Dendritic cell treated with granulocyte-macrophage colony-stimulating factor and Interleukin-4, amounts not matched to agents 40 ng/mL and 50 ng/mL, for 4 days (primary cell): ENCODE data around the gene LRP1-AS.

ENCODE experiments used
- H3K27ac Mint-ChIP-seq: one replicate; pipeline ENCODE4 v1.8.0; 2022; ENCODE audit warnings: mild to moderate bottlenecking, mixed read lengths
- H3K27me3 Mint-ChIP-seq: one replicate; pipeline ENCODE4 v1.8.0; 2022; ENCODE audit warnings: mild to moderate bottlenecking, mixed read lengths
- H3K36me3 Mint-ChIP-seq: one replicate; pipeline ENCODE4 v1.8.0; 2022; ENCODE audit warnings: low read depth, mixed read lengths
- H3K4me1 Mint-ChIP-seq: one replicate; pipeline ENCODE4 v1.8.0; 2022; ENCODE audit warnings: low read depth, mixed read lengths
- H3K4me3 Mint-ChIP-seq: one replicate; pipeline ENCODE4 v1.8.0; 2022; ENCODE audit warnings: mild to moderate bottlenecking, moderate library complexity, mixed read lengths
- H3K9me3 Mint-ChIP-seq: one replicate; pipeline ENCODE4 v1.8.0; 2022; ENCODE audit warnings: mixed read lengths
- intact Hi-C: fragments of 100-400 bp; cut with micrococcal nuclease; formaldehyde crosslinking; loops from one replicate; pipeline ENCODE4 v1.15.0; 2022

The LRP1-AS gene

GRCh38 chr12:57150400-57151000 is 3.1 kb upstream of the LRP1-AS start:
- Mint-ChIP-seq H3K4me1 (peaks cover 96% of the 10 kb centered on the region), H3K9me3 (no peaks in the 10 kb centered on the region), H3K36me3 (peaks cover 80% of the 10 kb centered on the region), H3K4me3 (no peak overlapping the region), H3K27ac (peak overlapping the region; percentile 77), H3K27me3 (no peaks in the 10 kb centered on the region)
- intact Hi-C loops = no loop called here

- peaks cover 94% of the 10 kb centered on the region for H3K4me1 Mint-ChIP-seq
- H3K27me3 Mint-ChIP-seq = no peaks in the 10 kb centered on the region
- intact Hi-C loops = no loop called here
- peak overlapping the region; percentile 55 for H3K4me3 Mint-ChIP-seq
- H3K27ac Mint-ChIP-seq = peak overlapping the region; percentile 77
- H3K9me3 Mint-ChIP-seq = no peaks in the 10 kb centered on the region
- peaks cover 80% of the 10 kb centered on the region for H3K36me3 Mint-ChIP-seq
These were observed 2.0 kb upstream of the LRP1-AS start for GRCh38 chr12:57149245-57149900.

- intact Hi-C loops = no loop called here
- Mint-ChIP-seq H3K4me1 (peaks cover 96% of the 10 kb centered on the region), H3K36me3 (peaks cover 82% of the 10 kb centered on the region), H3K27me3 (no peaks in the 10 kb centered on the region), H3K4me3 (peak overlapping the region; percentile 55), H3K27ac (peak overlapping the region; percentile 77), H3K9me3 (no peaks in the 10 kb centered on the region)
These were observed 1.2 kb upstream of the LRP1-AS start for GRCh38 chr12:57148469-57149244.

- Mint-ChIP-seq H3K4me3 (no peak overlapping the region), H3K36me3 (peaks cover 91% of the 10 kb centered on the region), H3K27ac (peak overlapping the region; percentile 60), H3K4me1 (peaks cover 88% of the 10 kb centered on the region), H3K27me3 (no peaks in the 10 kb centered on the region), H3K9me3 (no peaks in the 10 kb centered on the region)
- intact Hi-C loops = no loop called here
These were observed 1.3 kb downstream of the LRP1-AS start for GRCh38 chr12:57146092-57146491.

GRCh38 chr12:57145460-57146059 is 1.9 kb downstream of the LRP1-AS start:
- H3K4me3 Mint-ChIP-seq = no peak overlapping the region
- H3K36me3 Mint-ChIP-seq = peaks cover 91% of the 10 kb centered on the region
- intact Hi-C loops = no loop called here
- no peaks in the 10 kb centered on the region for H3K9me3 Mint-ChIP-seq
- peaks cover 83% of the 10 kb centered on the region for H3K4me1 Mint-ChIP-seq
- H3K27me3 Mint-ChIP-seq = no peaks in the 10 kb centered on the region
- peak overlapping the region; percentile 17 for H3K27ac Mint-ChIP-seq

GRCh38 chr12:57143454-57143853 is 4.0 kb downstream of the LRP1-AS start:
- H3K4me1 Mint-ChIP-seq = peaks cover 81% of the 10 kb centered on the region
- intact Hi-C loops = no loop called here

GRCh38 chr12:57142727-57143126 is 4.7 kb downstream of the LRP1-AS start:
- peak overlapping the region; percentile 29 for H3K27ac Mint-ChIP-seq
- H3K9me3 Mint-ChIP-seq = no peaks in the 10 kb centered on the region
- no peak overlapping the region for H3K4me3 Mint-ChIP-seq
- H3K27me3 Mint-ChIP-seq = no peaks in the 10 kb centered on the region
- intact Hi-C loops = no loop called here
- H3K36me3 Mint-ChIP-seq = peaks cover 99% of the 10 kb centered on the region
- peaks cover 81% of the 10 kb centered on the region for H3K4me1 Mint-ChIP-seq

More at GRCh38 chr12:57143454-57143853, 4.0 kb downstream of the LRP1-AS start:
- H3K27me3 Mint-ChIP-seq = no peaks in the 10 kb centered on the region
- no peaks in the 10 kb centered on the region for H3K9me3 Mint-ChIP-seq
- peak overlapping the region; percentile 29 for H3K27ac Mint-ChIP-seq
- peaks cover 99% of the 10 kb centered on the region for H3K36me3 Mint-ChIP-seq
- no peak overlapping the region for H3K4me3 Mint-ChIP-seq

GRCh38 chr12:57142121-57142520 is 5.3 kb downstream of the LRP1-AS start:
- Mint-ChIP-seq H3K36me3 (peaks cover 97% of the 10 kb centered on the region), H3K4me3 (no peak overlapping the region), H3K27me3 (no peaks in the 10 kb centered on the region), H3K27ac (no peak overlapping the region), H3K4me1 (peaks cover 81% of the 10 kb centered on the region), H3K9me3 (no peaks in the 10 kb centered on the region)
- intact Hi-C loops = no loop called here

GRCh38 chr12:57141249-57141648 is 6.2 kb downstream of the LRP1-AS start:
- Mint-ChIP-seq H3K36me3 (peaks cover 90% of the 10 kb centered on the region), H3K4me1 (peaks cover 81% of the 10 kb centered on the region), H3K9me3 (no peaks in the 10 kb centered on the region), H3K4me3 (no peak overlapping the region), H3K27ac (no peak overlapping the region), H3K27me3 (no peaks in the 10 kb centered on the region)
- intact Hi-C loops = no loop called here

GRCh38 chr12:57139796-57140649 is 7.4 kb downstream of the LRP1-AS start:
- peaks cover 90% of the 10 kb centered on the region for H3K36me3 Mint-ChIP-seq
- no peaks in the 10 kb centered on the region for H3K27me3 Mint-ChIP-seq
- H3K27ac Mint-ChIP-seq = peak overlapping the region; percentile 59
- no peaks in the 10 kb centered on the region for H3K9me3 Mint-ChIP-seq
- intact Hi-C loops = no loop called here
- peaks cover 77% of the 10 kb centered on the region for H3K4me1 Mint-ChIP-seq
- no peak overlapping the region for H3K4me3 Mint-ChIP-seq

- H3K27me3 Mint-ChIP-seq = no peaks in the 10 kb centered on the region
- intact Hi-C loops = no loop called here
- peaks cover 80% of the 10 kb centered on the region for H3K4me1 Mint-ChIP-seq
- H3K4me3 Mint-ChIP-seq = peak overlapping the region; percentile 1
- no peaks in the 10 kb centered on the region for H3K9me3 Mint-ChIP-seq
- peaks cover 90% of the 10 kb centered on the region for H3K36me3 Mint-ChIP-seq
- peak overlapping the region; percentile 59 for H3K27ac Mint-ChIP-seq
These were observed 8.7 kb downstream of the LRP1-AS start for GRCh38 chr12:57138526-57139272.

GRCh38 chr12:57135527-57136326 is 11.7 kb downstream of the LRP1-AS start:
- intact Hi-C loops = no loop called here
- H3K9me3 Mint-ChIP-seq = no peaks in the 10 kb centered on the region
- peaks cover 89% of the 10 kb centered on the region for H3K36me3 Mint-ChIP-seq
- H3K4me1 Mint-ChIP-seq = peaks cover 91% of the 10 kb centered on the region
- H3K27me3 Mint-ChIP-seq = no peaks in the 10 kb centered on the region
- H3K4me3 Mint-ChIP-seq = no peak overlapping the region
- H3K27ac Mint-ChIP-seq = peak overlapping the region; percentile 39
